Measurements from ENCODE around the gene SGTA. TPM values are rescaled to one million over a fixed set of nuclear protein-coding genes. Genes with fewer than 3 reads are reported as not detected.
"Not testable (repeated sequence)": the region's sequence is repeated elsewhere in the genome, so short reads cannot be mapped to it uniquely, and the experiment has no call there.

Gene SGTA
- total RNA-seq, 1 experiment from 2014 or later, result 35.1 TPM

- in situ Hi-C loops (cut with HindIII; ENCODE audit: low pct_unique_long_range_greater_than_20kb, low sequenced_read_pairs); DNase-seq (ENCODE audit: low read depth, low spot score): not testable (repeated sequence)
Measured at GRCh38 chr19:2713170-2713569, 69.9 kb downstream of the SGTA start.

DNA sequence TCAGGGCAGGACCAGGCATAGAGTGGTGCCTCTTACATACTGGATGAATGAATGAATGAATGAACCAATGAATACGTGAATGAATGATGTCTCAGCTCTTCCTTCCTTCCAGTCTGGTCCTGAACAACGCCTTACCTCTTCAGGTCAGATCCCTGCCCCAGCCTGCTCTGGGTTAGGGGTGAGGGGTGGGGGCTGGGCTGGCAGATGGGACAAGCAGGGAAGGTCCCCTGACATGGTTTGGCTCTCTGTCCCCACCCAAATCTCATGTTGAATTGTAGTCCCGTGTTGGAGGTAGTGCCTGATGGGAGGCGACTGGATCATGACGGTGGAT is 71.2 kb downstream of the SGTA start:
- no peak for DNase-seq (ENCODE audit: low read depth, low spot score)
- in situ Hi-C loops (cut with HindIII; ENCODE audit: low pct_unique_long_range_greater_than_20kb, low sequenced_read_pairs), result no loop called here

- in situ Hi-C loops (cut with HindIII; ENCODE audit: low pct_unique_long_range_greater_than_20kb, low sequenced_read_pairs), result no loop called here
- DNase-seq (ENCODE audit: low read depth, low spot score), result no peak
Measured at GRCh38 chr19:2711172-2711874, 71.8 kb downstream of the SGTA start.

GRCh38 chr19:2706251-2706650 is 76.8 kb downstream of the SGTA start:
- no peak for DNase-seq (ENCODE audit: low read depth, low spot score)
- in situ Hi-C loops (cut with HindIII; ENCODE audit: low pct_unique_long_range_greater_than_20kb, low sequenced_read_pairs), result no loop called here

Other genes with a start within 250 kb of the SGTA start
- gene GNG7, start 80.6 kb downstream of the SGTA start, total RNA-seq (2014; rRNA removed; shearing (Covaris generic)), result 3.2 and 3.5 TPM in 2 replicates
- 7.2 and 7.3 TPM in 2 replicates for gene DIRAS1, start 61.9 kb downstream of the SGTA start, total RNA-seq (2014; rRNA removed; shearing (Covaris generic))
- 42.1 and 48.6 TPM in 2 replicates for gene SLC39A3, start 43.3 kb downstream of the SGTA start, total RNA-seq (2014; rRNA removed; shearing (Covaris generic))
- gene THOP1, start 2.2 kb upstream of the SGTA start, total RNA-seq (2014; rRNA removed; shearing (Covaris generic)), result 124 and 131 TPM in 2 replicates
- gene ZNF554, start 36.6 kb upstream of the SGTA start, total RNA-seq (2014; rRNA removed; shearing (Covaris generic)), result 0.92 and 1.9 TPM in 2 replicates
- 4.5 and 4.9 TPM in 2 replicates for gene ZNF555, start 58.2 kb upstream of the SGTA start, total RNA-seq (2014; rRNA removed; shearing (Covaris generic))
- gene ZNF556, start 84.1 kb upstream of the SGTA start, total RNA-seq (2014; rRNA removed; shearing (Covaris generic)), result 0.05 TPM in 1 of 2 replicates, not detected in the other
- 4.1 and 6.6 TPM in 2 replicates for gene ZNF57, start 117.7 kb upstream of the SGTA start, total RNA-seq (2014; rRNA removed; shearing (Covaris generic))
- 2.3 and 3.5 TPM in 2 replicates for gene ZNF77, start 161.7 kb upstream of the SGTA start, total RNA-seq (2014; rRNA removed; shearing (Covaris generic))
- 3.2 and 4.3 TPM in 2 replicates for gene TLE6, start 194.3 kb upstream of the SGTA start, total RNA-seq (2014; rRNA removed; shearing (Covaris generic))
- gene TLE2, start 246.0 kb upstream of the SGTA start, total RNA-seq (2014; rRNA removed; shearing (Covaris generic)), result 2.2 and 6.1 TPM in 2 replicates